GM18858 (cell line): ENCODE results near the gene WNT2B.
"Not testable (repeated sequence)": the region's sequence is repeated elsewhere in the genome, so short reads cannot be mapped to it uniquely, and the experiment has no call there.

Source experiments
- ATAC-seq: cut with Tn5 transposase; IDR thresholded peaks from one replicate; pipeline ENCODE4 v1.9.1; 2021; ENCODE audit not compliant: unreplicated experiment

Gene WNT2B

DNA sequence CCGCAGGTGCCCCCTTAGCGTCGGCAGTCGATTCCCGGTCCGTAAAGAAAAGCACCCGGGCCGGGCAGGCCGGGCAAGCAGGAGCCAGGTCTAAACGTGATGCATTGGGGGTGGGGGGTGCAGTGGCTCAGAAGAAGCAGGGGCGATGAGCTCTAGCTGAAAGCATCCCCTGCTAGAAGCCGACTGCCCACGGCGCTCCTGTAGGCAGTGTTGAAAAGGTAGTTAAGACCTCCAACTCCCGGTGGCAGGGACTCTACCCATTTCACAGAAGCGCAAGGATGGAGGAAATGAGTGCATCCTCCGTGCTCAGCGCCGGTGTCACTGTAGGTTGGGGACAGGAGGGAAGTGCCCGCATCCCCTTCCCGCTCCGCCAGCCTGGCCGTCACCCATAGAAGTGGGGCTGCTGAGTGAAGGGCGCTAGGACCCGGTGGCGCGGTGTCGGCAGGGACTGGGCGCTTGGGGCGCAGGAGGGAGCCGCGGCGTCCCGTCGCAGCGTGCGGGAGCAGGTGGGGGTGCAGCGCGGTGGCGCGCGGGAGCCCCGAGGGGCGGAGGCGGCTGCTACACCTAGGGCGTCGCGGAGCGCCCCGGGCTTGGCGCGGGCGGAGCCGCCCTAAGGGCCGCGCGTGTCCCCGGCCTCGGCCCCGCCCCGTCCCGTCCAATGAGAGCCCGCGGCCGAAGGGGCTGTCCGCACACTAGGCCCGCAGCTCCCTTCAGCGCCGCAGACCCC is at the start of gene WNT2B:
Gene WNT2B, plus strand, starts transcription at position 688 of the 727 bp plus-strand sequence. CDS start 298 bp downstream, outside the sequence.
- ATAC-seq = no peak

GRCh38 chr1:112460615-112461014 is 48.1 kb upstream of the WNT2B start:
- no peak for ATAC-seq

DNA sequence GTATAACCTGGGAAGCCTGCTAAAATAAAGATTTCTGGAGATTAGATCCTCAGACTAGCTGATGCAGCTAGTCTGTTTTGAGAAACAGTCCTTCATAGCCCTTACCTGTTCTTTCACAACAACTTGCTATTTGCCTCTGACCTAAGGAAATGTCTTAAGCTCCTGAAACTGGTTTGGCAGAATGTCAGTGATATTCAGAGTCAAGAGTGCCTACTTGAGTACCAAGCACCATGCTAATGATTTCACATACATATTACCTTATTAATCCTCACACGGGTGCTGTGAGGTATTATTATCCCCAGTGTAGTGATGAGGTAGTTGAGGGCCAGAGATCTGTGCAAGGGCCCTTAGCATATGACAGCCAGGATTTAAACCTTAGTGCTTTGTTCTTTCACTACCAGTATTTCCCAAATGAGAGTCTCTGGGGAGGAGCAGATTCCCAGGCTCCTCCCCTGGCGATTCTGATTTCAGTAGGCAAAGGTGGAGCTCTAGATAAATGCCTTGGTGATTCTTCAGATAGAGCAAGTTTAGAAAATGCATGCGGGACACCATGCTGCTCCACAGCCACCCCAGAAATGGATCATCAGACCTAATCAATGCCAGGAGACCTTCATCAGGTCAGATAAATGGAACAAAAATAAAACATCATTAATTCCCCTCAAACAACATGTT is 47.4 kb upstream of the WNT2B start:
- ATAC-seq = no peak

DNA sequence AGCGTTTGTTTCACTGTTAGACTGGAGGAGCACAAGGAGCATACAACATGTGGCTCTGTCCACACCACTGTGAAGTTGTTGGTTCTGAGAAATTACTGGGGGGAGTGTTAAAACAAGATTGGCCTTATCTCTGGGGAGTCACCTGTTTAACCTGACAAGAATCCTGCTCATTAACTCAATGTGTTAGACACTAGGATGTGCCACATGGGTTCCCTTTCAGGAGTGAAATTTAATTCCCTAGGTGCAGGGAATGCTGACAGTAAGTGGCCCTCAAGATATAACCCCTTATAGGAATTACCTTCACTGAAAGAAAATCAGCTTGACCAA is 45.8 kb upstream of the WNT2B start:
- ATAC-seq = no peak

DNA sequence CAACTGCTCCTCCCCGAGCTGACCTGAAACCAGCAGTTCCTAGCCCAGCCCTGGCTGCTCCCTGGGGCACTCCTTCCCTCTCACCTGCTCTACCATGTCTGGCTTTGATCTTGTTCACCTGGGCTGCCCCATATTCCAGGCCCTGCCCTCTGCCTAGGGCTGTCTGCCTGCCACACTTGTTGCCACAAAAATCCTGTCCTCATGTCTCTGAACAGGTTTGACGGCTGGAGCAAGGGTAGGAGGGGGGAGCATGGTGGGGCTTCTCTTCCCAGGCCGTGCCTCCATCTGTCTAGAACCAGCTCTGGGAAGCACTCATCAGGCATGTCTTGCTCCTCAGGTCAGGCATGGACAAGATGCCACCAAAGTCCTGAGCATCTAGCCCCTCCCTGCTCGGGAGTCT is 44.3 kb upstream of the WNT2B start:
- no peak for ATAC-seq

GRCh38 chr1:112465122-112465521 is 43.6 kb upstream of the WNT2B start:
- no peak for ATAC-seq

GRCh38 chr1:112466078-112466660 is 42.6 kb upstream of the WNT2B start:
- peak; percentile 95 for ATAC-seq

DNA sequence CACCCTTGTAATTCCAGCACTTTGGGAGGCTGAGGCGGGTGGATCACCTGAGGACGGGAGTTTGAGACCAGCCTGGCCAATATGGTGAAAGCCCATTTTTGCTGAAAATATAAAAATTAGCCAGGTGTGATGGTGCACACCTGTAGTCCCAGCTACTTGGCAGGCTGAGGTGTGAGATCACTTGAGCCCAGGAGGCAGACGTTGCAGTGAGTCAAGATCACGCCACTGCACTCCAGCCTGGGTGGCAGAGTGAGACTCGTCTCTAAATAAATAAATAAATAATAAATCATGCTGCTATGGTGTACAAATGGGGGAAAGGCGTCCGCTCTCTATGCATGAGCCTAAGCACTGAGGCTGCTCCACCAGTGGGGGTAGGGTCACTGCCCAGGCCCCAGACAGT is 38.4 kb upstream of the WNT2B start:
- not testable (repeated sequence) for ATAC-seq

GRCh38 chr1:112470966-112471365 is 37.8 kb upstream of the WNT2B start:
- no peak for ATAC-seq

DNA sequence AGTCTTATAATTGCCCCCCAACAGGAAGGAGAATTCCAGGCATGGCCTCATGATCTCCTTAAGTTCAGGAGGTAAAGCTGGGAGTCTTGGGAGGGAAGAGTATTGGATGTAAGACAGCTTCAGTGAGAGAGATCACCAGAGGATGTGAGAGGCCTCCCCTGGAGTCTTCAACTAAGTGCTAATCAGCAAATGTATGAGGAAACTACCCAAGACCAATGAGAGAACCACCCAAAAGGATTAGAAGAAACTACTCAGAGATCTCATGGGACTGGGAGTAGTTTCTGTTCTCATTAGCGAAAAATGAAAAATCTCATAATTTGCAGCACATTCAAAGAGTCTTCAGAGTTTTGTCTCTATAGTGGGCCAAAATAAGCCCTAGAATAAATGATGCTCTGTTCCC is 36.6 kb upstream of the WNT2B start:
- ATAC-seq = no peak

DNA sequence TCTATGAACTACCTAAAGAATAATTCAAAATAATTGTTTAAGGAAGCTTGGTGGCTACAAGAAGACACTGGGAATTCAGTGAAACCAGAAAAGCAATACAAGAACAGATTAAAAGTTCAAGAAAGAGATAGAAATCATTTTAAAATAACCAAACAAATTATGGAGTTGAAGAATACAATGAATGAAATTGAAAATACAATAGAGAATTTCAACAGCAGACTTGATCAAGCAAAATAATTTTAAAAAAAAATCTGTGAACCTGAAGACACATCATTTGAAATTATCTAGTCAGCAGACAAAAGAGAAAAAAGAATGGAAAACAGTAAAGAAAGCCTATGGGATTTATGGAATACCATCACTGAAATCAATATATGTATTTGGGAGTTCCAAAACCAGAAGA is 31.2 kb upstream of the WNT2B start:
- ATAC-seq = no peak

DNA sequence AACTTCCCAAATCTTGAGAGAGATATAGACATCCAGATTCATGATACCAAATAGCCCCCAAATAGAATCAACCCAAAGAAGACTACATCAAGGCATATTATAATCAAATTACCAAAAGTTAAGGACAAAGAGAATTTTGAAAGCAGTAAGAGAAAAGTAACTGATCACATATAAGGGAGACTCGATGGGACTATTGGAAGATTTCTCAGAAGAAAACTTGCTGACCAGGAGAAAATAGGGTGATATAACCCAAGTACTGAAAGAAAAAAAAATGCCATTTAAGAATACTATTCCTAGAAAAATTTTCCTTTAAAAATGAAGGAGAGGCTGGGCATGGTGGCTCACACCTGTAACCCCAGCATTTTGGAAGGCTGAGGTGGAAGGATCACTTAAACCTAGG is 30.5 kb upstream of the WNT2B start:
- no peak for ATAC-seq

DNA sequence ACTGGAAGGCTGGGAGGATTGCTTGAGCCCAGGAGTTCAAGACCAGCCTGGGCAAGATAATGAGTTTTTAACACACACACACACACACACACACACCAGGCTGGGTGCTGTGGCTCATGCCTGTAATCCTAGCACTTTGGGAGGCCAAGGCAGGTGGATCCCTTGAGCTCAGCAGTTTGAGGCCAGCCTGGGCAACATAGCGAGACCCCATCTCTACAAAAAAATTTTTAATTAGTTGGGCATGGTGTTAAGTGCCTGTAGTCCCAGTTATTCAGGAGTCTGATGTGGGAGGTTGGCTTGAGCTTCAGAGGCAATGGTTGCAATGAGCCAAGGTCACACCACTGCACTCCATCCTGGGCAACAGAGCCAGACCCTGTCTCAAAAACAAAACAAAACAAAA is 22.7 kb upstream of the WNT2B start:
- not testable (repeated sequence) for ATAC-seq

DNA sequence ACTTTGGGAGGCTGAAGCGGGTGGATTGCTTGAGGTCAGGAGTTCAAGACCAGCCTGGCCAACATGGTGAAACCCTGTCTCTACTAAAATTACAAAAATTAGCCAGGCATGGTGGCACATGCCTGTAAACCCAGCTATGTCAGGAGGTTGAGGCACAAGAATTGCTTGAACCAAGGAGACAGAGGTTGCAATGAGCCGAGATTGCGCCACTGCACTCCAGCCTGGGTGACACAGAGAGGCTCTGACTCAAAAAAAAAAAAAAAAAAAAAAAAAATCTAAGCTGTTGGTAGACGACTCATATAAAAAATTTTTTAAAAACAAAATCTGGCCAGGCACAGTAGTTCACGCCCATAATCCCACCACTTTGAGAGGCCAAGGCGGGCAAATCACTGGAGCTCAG is 21.1 kb upstream of the WNT2B start:
- ATAC-seq = not testable (repeated sequence)

- ATAC-seq = no peak
Observed at GRCh38 chr1:112488141-112488540, 20.6 kb upstream of the WNT2B start.

DNA sequence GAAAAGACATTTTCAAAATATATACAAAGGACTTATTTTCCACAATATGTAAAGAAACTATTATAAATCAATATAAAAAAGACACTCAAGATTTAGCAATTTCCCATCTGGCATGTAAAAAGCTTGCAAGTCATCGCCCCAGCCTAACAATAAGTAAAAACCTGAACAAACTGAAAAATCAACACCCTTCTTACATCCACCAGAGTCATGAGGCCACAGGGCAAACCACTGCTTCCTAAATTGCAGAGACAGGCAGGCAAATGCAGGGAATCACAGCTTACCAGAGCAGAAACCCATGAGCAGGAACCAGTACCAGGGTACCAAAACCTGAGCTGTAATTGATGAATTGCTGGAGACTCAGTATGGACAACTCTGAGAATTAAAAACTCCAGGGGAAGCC is 16.7 kb upstream of the WNT2B start:
- ATAC-seq = no peak

DNA sequence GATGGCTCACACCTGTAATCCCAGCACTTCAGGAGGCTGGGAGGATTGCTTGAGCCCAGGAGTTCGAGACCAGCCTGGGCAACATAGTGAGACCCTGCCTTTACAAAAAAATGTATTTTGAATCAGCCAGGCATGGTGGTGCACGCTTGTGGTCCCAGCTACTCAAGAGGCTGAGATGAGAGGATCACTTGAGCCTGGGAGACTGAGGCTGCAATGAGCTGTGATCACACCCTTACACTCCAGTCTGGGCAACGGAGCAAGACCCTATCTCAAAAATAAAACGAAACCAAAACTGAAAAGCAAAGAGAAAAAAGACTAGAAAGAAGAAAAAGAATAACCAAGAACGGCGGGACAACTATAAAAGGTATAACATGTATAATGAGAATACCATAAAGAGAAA is 15.4 kb upstream of the WNT2B start:
- no peak for ATAC-seq

GRCh38 chr1:112496290-112496689 is 12.5 kb upstream of the WNT2B start:
- ATAC-seq = no peak

GRCh38 chr1:112501810-112502641 is 6.7 kb upstream of the WNT2B start:
- ATAC-seq = no peak

DNA sequence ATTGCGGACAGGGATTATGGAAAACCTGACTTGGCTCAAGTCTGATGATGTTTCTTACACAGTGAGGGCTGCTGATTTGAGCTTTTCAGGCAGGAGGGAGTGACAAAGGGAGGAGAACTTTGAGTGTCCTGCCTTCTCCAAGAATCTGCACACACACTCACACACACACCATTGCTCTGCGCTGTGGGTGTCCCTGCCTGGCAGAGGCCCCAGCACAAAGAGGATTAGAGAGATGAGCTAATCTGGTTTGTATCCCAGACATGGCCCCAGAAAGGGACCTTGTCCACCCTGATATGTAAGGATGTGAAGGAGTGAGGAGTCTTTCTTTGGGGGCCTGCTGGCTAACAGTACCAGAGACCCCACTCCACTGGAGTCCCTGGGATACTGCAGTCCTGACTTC is 5.9 kb upstream of the WNT2B start:
- ATAC-seq = no peak

- ATAC-seq = no peak
Observed at GRCh38 chr1:112504001-112504660, 4.6 kb upstream of the WNT2B start.
